Measurements from ENCODE around the gene NUPR2.
"Not testable (repeated sequence)": the region's sequence is repeated elsewhere in the genome, so short reads cannot be mapped to it uniquely, and the experiment has no call there.

NUPR2 gene

GRCh38 chr7:56074371-56074791 is 41.8 kb downstream of the NUPR2 start:
- Mint-ChIP-seq H3K36me3 (peaks cover 33% of the 10 kb centered on the region), H3K27me3 (no peaks in the 10 kb centered on the region)
- peak; percentile 71 for DNase-seq

GRCh38 chr7:56066376-56066775 is 49.8 kb downstream of the NUPR2 start:
- peaks cover 41% of the 10 kb centered on the region for H3K36me3 Mint-ChIP-seq
- H3K4me3 Mint-ChIP-seq, DNase-seq, H3K9me3 Mint-ChIP-seq, H3K27me3 Mint-ChIP-seq, H3K27ac Mint-ChIP-seq: not testable (repeated sequence)
- CTCF ChIA-PET, result interaction anchor here (1.0 to 2.5 kb wide), 2 partner anchors 8 to 32 kb away, joined by 4 to 14 read pairs; no protein-coding TSS in a partner anchor
- H3K4me1 Mint-ChIP-seq, result peaks cover 33% of the 10 kb centered on the region

More at GRCh38 chr7:56074371-56074791, 41.8 kb downstream of the NUPR2 start:
- H3K27ac Mint-ChIP-seq, result peak overlapping the region; percentile 33
- H3K4me1 Mint-ChIP-seq, result peaks cover 5% of the 10 kb centered on the region
- CTCF ChIA-PET, result interaction anchor here (0.7 to 3.8 kb wide), 17 partner anchors 9 to 550 kb away, joined by 3 to 41 read pairs (median 3); partner anchors contain the start of gene SUMF2
- no peaks in the 10 kb centered on the region for H3K9me3 Mint-ChIP-seq
- no peak overlapping the region for H3K4me3 Mint-ChIP-seq
